Hippocampal formation (tissue), 2 donors: ENCODE results near the gene ANO4.

Experiments used
- DNase-seq, 2 donors: peaks; one replicate each; lab custom pipeline; 2025; lab: John Stamatoyannopoulos, UW

The ANO4 gene

DNA sequence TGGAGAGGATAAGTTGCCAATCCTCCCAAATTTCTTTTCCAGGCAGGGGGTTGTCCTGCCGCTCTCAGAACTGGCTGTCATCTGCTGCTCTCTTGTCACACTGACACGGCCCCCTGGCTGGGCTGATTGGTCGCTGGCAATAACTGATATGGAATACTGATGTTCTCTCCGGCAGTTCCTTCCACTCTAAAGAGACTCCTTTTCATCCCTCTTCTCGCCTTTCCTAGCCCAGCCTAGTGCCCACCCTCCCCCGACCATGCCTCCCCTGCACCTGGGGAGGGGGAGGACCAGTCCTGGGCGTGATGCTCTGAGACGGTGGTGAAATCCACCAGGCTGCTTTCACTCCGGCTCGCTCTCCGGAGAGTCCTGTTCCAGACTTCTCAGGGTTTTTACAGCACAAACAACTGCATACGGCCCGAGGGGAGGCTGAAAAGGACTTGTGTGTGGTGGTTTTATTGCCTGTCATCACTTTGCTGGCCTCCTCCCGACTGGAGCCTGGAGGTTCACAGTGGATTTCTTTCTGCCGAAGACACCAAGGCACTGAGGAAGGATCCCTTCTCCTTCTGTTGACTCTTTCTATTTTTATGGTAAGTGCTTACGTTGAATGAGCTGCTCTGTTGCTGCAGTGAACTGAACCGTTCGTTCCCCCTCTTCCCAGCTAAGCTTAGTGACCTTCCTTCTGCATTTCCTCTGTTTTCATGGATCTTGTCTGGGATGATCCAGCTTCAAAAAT, at the start of gene ANO4:
ANO4 (plus strand) TSS at position 336 of the 733 bp plus-strand sequence. CDS start 107,010 bp downstream, outside the sequence.
- DNase-seq = peak; percentile 43 to 55

DNA sequence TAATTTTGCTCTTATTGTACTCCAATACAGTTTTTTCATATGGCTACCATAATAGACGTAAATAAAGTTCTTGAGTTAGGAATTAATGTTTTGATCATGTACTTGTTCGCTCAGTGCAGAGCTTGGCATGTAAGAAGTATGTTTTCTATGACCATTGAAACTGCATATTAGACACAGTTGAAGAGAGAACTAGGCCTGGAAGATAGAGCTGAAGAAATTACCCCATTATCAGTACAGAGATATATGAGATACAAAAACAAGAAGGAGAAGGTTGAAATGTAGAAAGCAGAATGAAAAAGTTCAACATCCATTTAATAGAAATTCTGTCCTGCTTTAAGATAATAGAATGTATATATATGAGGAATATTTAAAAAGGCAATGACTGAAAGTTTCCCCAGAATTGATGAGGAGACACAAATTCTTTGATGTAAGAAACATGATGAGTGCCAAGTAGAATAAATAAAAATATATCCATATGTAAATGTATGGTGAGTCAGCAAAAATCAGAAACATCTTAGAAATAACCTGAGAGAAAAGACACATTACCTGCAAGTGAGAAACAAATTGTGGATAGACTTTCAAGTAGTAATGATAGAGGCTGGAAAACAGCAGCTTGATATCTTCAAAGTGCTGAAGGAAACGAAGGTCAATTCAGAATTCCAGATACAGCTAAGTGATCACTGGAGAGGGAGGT, 49.1 kb upstream of the ANO4 start:
- DNase-seq = no peak

DNA sequence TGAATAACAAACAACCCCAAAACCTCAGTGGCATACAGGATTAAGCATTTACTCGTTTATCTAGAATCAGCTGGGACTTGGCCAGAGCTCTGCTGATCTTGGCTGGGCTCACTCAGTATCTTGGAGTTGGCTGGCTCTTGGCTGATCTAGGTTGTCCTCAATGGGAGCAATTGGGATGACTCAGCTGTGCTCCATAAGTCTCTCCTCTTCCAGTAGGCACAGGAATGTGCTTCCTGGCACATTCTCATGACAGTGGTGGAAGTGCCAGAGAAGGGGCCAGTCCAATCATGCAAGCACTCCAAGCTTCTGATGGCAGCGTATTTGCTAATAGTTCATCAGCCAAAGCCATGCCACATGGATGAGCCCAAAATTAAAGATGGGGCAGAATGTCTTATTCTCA, 41.7 kb upstream of the ANO4 start:
- no peak for DNase-seq

DNA sequence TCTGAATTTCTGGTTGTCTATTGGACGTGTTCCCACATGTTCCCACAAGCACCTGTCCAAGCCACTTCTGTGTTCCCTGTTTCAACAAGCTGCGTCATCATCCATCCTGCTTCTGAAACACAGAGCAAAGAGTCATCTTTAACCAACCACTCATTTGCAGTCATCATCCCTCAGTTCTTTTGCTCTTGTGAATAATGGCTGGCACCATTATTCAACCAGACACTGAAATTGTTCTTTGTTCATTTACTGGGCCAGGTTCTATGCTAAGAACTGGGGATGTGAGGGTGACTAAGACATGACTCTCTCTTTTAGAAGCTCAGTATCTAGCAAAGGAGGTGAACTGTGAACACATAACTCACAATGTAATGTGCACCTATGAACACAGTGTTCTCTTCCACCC, 40.7 kb upstream of the ANO4 start:
- no peak for DNase-seq

DNA sequence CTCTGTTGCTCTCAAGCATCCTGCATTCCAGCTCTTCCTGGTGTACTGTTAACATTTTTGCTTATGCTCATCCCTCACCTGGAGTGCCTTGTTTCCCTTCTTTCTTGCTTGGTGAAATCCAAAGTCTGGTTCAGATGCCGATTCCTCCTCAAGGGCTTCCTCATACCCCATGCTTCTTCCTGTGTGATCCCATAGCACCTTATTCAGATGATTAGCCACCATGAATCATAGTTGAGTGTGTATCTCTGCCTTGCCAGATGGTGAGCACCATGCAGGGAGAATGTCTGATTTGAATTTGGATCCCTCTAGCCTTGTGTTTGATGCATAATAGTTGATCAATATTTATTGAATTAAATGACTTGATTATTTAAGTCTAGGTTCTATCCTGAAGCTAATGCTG, 39.4 kb upstream of the ANO4 start:
- DNase-seq = no peak

DNA sequence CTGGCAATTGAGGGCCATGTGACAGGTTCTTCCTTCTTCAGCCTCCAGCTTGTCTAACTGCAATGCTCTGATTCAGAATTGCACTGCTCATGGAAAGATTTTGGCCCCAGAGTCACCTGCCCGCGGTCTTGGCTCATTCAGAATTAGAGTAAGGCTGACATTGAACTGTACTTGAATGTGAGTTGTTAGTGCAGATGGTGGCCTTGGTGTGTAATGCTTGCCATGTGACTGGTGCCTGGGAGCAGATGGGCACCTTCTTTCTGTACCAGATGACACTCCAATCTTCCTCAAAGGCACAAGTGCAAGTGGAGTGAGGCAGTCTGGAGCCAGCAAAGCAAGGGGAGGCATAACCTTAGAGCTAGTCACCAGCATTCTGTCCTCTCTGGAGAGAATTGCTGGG, 36.5 kb upstream of the ANO4 start:
- DNase-seq = no peak

DNA sequence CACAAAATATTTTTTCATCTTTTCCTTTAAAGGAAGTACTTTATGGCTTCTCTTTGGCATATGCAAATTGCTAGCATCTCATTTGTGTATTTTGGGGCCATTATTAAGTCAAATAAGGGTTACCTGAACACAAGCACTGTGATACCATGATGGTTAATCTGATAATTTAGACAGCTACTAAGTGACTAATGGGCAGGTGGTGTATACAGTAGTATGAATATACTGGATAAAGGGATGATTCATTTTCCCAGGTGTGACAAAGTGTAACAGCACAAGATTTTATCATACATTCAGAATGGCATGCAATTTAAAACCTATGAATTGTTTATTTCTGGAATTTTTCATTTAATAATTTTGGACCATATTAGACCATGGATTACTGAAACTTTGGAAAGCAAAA, 27.2 kb upstream of the ANO4 start:
- no peak for DNase-seq

DNA sequence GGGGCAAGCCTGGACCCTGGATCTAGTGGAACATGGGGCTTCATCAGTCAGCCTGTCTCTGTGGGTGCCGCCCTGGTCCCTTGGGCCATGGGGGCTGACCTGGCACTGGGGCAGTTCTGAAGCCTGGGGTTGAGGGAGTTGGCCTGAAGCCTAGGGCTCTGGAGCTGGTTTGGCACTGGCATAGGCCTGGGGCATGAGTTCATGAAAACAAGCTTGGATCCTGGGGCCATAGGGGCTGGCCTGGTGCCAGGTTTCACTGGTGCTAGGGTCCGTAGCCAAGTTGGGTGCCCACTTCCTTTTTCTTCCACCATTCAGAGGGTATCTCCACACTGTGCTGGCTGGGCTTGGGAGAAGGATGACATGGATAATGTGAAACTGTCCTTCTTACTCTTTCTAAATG, 26.6 kb upstream of the ANO4 start:
- DNase-seq = no peak

DNA sequence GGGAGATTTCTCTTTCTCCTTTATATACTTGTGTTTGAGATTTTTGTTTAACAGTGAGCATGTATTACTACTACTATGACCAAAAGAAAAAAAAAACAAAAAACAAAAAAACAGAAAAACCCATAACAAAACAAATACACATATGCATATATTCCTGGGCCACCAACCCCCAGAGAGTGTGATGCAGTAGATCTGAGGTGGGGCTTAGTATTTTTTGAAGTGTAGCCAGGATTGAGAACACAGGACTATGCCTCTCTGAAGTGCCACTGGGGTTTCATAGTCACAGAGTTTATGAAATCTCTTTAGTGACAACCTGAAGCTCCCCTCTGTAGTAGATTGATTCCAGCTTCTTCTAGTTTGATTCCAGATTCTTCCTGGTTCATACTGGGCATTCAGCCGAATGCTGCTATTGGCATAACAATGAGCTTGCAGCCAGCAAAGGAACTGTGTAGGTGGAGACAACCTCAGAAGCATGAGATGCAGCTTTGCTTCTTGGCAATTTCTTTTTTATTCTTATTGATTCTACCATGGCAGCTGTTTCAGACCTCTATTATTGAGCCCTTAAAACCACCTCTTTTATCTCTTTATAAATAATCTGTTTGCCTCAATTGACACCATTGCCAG, 15.5 kb upstream of the ANO4 start:
- no peak for DNase-seq

DNA sequence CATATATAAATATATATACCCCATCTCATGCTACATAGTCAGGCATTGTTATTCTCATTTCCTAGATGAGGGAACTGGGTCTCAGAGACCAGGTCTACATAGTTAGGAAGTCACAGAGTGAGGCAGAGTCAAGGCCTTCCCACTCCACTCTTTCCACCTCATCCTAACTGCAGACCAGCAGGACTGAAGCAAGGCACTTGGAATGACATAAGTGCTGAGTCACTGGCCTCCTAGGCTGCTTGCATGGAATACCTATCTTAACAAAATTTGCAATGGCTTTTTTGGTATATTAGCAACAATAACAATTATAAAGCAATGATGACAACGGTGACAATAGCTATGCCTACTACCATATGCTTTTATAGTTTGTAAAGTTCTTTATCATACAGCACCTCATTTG, 5.4 kb upstream of the ANO4 start:
- no peak for DNase-seq

DNA sequence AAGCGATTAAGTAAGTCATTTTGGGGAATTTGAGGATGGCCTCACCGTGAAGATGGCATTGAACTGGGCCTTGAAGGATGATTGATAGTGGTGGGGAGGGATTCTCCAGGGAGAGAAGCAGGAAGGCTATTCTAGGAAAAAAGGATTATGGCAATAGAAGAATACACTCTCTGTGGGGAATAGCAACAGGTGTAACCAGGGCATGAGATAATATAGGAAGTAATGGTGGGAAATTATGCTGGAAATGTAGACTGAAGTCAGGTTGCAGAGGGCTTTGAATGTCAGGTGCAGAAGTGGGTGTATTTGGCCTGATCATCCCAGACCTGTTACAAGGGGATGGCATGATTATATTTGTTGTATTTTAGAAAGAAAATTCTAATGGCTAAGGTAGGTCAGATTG, 4.6 kb upstream of the ANO4 start:
- DNase-seq = no peak

DNA sequence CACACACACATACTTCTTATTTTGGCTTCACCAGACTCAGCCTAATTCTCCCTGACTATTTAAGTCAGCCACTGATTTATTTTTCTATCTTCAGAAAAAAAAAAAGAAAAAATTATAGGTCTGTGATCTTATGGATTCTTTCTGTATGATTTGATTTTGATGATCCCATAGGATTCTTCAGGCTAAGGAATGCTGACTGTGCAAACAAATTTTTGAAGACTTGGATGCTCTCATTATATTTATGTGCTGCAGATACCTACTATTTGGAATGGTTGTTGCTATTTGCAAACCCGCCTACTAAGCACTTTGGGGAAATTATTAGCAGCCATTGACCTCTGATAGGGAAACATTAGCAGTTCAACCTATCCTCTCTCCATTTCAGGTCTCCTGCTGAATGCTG, 4.0 kb upstream of the ANO4 start:
- DNase-seq = no peak

DNA sequence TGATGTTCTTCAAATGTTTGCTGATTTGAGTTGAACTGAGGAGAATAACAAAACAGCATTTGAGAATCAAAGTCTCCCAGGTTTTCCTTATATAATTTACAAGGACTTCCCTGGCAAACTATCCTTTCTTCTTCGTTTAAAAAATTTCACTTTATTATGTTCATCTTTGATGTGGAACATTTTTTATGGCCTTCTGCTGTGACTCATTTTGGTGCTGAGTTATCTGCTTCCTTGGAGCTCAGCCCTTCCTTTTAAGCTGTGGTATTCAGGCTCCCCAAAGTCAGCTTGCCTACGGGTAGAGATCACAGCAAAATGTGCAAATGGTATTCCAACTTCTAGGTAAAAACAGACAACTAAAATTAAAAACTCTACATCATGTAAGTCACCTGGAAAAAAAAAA, 1.4 kb upstream of the ANO4 start:
- DNase-seq = no peak

DNA sequence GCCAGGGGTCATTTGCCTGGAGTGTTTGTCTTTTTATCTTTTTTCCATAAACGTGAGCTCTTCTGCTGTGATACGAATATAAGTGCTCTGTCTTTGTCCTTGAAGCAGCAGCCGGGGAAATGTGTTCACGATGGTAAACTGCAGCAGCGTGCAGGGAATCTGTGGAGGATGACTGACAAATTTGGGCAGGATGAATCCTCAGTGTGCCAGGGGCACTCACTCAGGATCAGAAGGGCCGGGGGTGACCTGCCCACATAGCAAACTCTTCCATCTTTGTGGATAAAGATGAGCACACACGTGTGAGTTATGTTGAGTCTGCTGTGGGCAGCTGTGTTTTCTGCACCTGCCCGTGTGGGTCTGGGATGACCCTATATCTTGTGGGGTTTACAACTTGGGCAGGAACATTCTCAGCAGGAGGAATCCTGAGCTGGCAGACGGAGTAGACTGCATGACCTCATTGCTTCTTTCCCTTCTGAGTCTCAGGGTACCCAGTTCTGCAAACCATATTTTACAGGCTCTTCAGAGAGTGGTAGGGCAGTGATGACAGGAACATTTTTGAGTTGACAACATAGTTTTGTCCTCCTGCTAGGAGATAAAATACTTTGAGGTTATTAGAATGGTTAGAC, 711 bp downstream of the ANO4 start:
- DNase-seq = peak in 1 of 2 donors; percentile 50

DNA sequence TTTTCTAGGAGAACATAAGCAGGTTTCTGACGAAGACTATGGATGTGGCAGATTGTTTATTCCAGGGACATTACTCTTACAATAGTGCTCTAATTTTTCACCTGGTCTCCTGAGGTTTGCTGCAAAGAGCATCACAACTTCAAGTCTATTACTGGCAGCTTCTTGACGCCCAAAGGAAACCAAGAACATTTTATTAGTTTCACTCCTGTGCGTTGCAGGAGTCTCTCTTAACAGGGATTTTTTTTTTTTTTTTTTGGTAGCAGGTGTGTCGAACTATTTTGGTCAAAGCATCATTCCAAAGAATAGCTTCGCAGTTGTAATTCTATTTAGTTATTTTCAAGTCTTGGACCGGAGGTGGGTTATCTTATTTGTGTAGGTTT, 1.2 kb downstream of the ANO4 start:
- no peak for DNase-seq

DNA sequence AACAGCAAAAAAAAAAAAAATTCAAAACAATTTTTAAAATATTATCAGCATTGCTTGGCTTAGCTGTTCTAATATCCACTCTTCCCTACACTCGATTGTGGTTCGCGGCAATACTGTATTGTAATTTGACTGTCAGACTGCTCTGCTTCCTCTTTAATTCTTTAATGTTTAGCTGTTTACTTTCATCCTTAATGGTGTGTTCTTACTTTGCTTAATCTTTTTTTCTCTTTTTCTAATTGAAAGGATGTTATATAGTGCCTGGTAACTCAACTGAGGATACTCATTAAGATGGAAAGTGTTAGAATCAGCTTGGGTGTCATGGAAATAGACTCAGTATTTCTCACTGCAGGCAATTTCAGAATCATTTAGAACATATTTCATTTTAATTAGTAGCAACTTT, 2.0 kb downstream of the ANO4 start:
- DNase-seq = peak in 1 of 2 donors; percentile 50

DNA sequence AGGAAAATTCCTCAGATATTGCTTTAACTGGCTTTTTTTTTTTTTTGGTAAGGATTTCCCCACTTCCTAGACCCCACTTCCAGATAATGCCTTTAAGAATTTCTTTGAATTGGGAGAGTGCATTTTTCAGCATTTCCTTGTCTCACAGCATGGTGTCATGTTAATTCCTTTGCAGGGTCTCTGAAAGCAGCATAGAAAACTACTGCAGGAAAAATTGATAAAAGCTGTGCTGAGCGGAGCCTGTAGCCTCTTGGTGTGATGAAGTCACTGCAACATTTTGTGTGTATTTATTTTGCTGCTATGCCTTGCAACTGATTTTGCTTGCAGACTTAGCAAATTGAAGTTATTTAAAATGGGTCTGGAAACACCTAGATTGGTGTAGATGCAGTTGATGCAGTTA, 2.7 kb downstream of the ANO4 start:
- DNase-seq = peak; percentile 9 to 63

DNA sequence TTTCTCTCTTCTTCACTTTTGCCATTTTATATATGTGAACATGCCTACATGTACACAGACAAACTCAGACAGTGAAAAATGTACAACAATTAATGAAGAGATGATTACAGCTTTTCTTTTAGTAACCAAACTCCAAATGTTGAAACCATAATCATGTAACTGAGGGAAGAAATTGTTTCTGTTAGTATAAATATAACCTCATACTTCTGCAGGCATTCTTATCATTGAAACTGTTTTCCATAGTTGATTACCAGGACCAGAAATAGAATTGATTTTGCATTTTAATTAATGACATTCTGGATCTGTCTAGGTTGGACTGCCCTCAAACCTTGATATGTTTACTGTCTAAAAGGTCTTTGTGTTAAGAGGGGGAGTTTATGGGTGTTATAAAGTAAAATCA, 3.2 kb downstream of the ANO4 start:
- DNase-seq = no peak

DNA sequence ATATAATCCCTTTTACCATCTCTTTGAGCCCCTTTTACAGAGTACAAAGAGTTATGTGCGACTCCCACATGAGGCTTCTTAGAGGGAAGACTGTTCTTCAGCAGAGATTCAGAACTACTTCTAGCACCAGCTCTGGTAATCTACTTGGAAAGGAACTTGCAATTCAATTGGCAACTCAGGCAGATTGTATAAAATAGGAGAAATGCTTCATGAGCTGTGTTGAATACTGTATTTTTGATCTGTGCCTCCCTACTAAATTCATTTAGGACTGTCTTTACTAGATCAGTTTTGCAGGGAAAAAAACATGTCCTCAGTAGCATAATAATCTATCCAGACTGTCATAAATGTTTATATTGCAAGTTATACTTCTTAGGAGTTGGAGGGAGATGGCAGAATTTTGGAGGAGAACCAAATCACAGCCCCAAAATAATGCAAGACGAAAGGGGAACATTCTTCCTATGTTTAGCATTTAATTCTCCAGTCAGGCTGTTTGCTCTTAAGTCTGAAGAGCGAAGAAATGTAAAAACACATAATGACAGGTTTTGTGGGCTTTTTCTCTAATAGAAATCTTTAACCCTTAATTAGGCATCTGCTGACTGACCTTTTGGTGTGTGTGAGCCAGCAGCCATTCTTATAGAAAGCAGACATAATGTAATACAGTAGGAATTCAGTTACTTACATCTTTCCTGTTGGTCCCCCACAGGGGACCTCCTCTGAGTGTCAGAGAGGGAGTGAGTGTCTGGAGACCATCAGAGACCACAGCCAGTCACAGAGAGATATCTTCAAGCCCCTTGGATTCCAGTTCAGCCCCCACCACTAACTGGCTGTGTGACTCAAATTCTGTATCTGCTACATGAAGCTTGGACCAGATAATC, 3.9 kb downstream of the ANO4 start:
- DNase-seq = peak in 1 of 2 donors; percentile 61

DNA sequence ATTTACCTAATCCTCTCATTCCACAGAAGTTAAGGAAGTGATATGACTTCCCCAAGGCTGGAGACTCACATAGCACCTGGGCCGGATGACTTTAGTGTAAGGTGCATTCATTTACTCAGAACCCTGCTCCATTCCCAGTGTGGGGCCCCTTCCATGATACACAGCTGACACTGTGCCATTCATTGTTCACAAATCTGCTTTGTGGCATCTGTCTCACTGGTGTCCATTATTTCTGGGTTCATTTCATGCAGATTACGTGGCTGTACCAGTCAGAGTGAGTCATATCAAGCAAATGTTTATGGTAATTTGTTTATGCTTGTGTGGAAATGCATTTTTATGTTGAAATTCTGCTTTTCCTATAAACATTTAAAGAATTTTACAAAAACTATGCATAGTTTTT, 5.2 kb downstream of the ANO4 start:
- peak; percentile 35 to 63 for DNase-seq

DNA sequence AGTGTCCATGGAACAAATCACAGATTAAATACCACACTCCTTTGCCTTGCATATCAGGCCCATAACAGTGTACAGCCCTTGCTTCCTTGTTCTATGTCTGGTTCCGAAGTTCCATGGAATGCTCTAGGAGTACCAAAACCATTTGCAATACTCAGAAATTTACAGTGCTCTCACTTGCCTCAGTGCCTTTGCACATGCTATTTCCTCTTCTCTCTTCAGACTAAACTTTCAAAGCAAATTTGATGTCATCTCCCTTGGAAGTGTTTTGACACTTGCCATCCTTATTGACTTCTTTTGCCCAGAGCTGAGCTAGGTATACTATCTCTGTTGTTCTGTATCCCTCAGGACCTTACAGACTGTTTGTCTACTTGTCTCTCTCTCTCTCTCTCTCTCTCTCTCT, 6.1 kb downstream of the ANO4 start:
- no peak for DNase-seq

DNA sequence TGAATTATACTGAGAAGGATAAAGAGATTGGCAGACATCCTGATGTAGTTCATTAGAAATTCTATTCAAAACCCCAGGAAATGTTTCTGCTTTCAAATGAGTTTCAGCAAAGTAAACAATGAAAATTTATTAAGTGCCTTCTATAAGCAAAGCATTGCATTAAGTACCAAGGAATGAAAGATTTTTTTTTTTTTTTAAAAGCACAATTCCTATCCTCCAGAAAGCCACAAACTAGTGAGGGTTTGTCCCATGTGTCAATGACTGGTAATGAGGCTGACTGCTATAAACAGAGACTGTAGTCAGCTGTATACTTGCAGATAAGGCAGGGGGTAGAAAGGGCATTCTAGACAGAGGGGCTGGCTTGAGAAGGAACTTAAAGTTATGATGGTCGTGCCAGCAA, 6.7 kb downstream of the ANO4 start:
- no peak for DNase-seq
